Muscle of leg (tissue), 11 donors: Measurements from ENCODE around the gene TDP1. TPM values are rescaled to one million over a fixed set of nuclear protein-coding genes. Genes with fewer than 3 reads are reported as not detected.

ENCODE experiments used
- DNase-seq: peaks from one replicate; pipeline ENCODE4 v3.0.0; 2013
- H3K27ac ChIP-seq: one replicate; pipeline ENCODE4 v1.5.1; 2013; ENCODE audit warnings: mild to moderate bottlenecking, low read length, control low read depth
- H3K27me3 ChIP-seq: one replicate; pipeline ENCODE4 v1.6.1; 2013; ENCODE audit warnings: low read length; ENCODE audit not compliant: control insufficient read depth, insufficient read depth
- H3K36me3 ChIP-seq: one replicate; pipeline ENCODE4 v1.6.1; 2013; ENCODE audit warnings: low read length; ENCODE audit not compliant: control insufficient read depth, insufficient read depth
- H3K4me1 ChIP-seq: one replicate; pipeline ENCODE4 v1.6.1; 2013; ENCODE audit warnings: low read length; ENCODE audit not compliant: control insufficient read depth, insufficient read depth
- H3K4me3 ChIP-seq: one replicate; pipeline ENCODE4 v1.5.1; 2013; ENCODE audit warnings: low read length, control low read depth
- H3K9me3 ChIP-seq: replicated peaks from 2 replicates; pipeline ENCODE4 v1.6.1; 2013; ENCODE audit warnings: low read depth, low read length; ENCODE audit not compliant: control insufficient read depth
- WGBS: methylation state at CpG from one replicate; pipeline ENCODE4 v1.1.5; 2013; ENCODE audit warnings: missing lambda C conversion rate; ENCODE audit not compliant: insufficient coverage; 5-methylcytosine and 5-hydroxymethylcytosine counted together
- polyA plus RNA-seq, 8 donors: library from polyadenylated mRNA; unstranded; fragments of 120-200 nt; gene quantifications; one replicate each; pipeline versions ENCODE4 v1.2.1 to v1.2.3, GENCODE V29; 2013; ENCODE audit warnings: inconsistent platforms in 1 of 8, low replicate concordance in 1 of 8; ENCODE audit not compliant: insufficient read length in 8 of 8, insufficient read depth in 1 of 8
- total RNA-seq: library from RNA; stranded (reverse); fragments of 120-200 nt; gene quantifications from one replicate; pipeline ENCODE4 v1.2.4, GENCODE V29; 2013

The TDP1 gene
- total and polyA plus RNA-seq, 9 donors = 9.4 to 13.1 (median 10.4) TPM

- no peak overlapping the region for H3K4me3 ChIP-seq
- no peaks in the 10 kb centered on the region for H3K4me1 ChIP-seq
- H3K36me3 ChIP-seq = no peaks in the 10 kb centered on the region
- no peak overlapping the region for H3K27ac ChIP-seq
- no peaks in the 10 kb centered on the region for H3K27me3 ChIP-seq
- no peaks in the 10 kb centered on the region for H3K9me3 ChIP-seq
- WGBS = no CpG with 5 or more reads among the region's 3 CpGs
- no peak for DNase-seq
Measured at GRCh38 chr14:89936654-89937185, 19.0 kb upstream of the TDP1 start.

GRCh38 chr14:89941830-89942377, 13.8 kb upstream of the TDP1 start:
- H3K36me3 ChIP-seq = no peaks in the 10 kb centered on the region
- no peak overlapping the region for H3K27ac ChIP-seq
- H3K4me3 ChIP-seq = no peak overlapping the region
- WGBS = no CpG with 5 or more reads among the region's 2 CpGs
- no peaks in the 10 kb centered on the region for H3K9me3 ChIP-seq
- no peaks in the 10 kb centered on the region for H3K4me1 ChIP-seq
- no peak for DNase-seq
- no peaks in the 10 kb centered on the region for H3K27me3 ChIP-seq

- Histone ChIP-seq H3K36me3 (peaks cover 9% of the 10 kb centered on the region), H3K4me3 (no peak overlapping the region), H3K27ac (no peak overlapping the region), H3K9me3 (no peaks in the 10 kb centered on the region), H3K4me1 (no peaks in the 10 kb centered on the region), H3K27me3 (no peaks in the 10 kb centered on the region)
- DNase-seq = no peak
Measured at GRCh38 chr14:89947344-89947743, 8.4 kb upstream of the TDP1 start.

DNA sequence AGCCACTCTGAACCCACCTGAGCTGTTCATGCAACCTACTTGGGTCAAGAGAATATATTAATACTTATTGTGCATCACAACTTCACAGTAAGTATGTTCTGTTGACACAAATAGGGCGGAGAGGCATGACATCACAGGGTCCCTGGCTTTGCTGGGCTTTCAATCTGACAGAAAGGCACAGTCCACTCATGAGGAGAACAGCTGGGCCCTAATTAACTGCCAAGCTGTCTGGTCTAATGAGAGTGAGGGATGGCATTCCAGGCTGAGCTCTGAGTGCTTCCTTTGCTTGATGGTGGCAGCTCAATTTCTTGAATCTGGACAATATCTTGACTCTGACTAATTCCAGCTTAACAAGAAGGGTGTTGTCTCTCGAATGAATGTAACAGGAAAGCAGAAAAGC, 3.2 kb upstream of the TDP1 start:
- no peaks in the 10 kb centered on the region for H3K27me3 ChIP-seq
- H3K9me3 ChIP-seq = no peaks in the 10 kb centered on the region
- no peak overlapping the region for H3K4me3 ChIP-seq
- H3K36me3 ChIP-seq = peaks cover 14% of the 10 kb centered on the region
- DNase-seq = no peak
- no peak overlapping the region for H3K27ac ChIP-seq
- 100% methylated on average over 1 of the region's 2 CpGs for WGBS
- peaks cover 14% of the 10 kb centered on the region for H3K4me1 ChIP-seq

GRCh38 chr14:89953602-89954001, 2.1 kb upstream of the TDP1 start:
- no peak for DNase-seq
- Histone ChIP-seq H3K4me3 (no peak overlapping the region), H3K36me3 (peaks cover 24% of the 10 kb centered on the region), H3K27ac (no peak overlapping the region), H3K4me1 (peaks cover 14% of the 10 kb centered on the region), H3K9me3 (no peaks in the 10 kb centered on the region), H3K27me3 (no peaks in the 10 kb centered on the region)
- 43% methylated on average over 1 of the region's 1 CpG for WGBS

GRCh38 chr14:89954070-89955021, 1.4 kb upstream of the TDP1 start, which contains the start of gene EFCAB11:
TSS of gene EFCAB11 (minus strand) at chr14:89954730. CDS start at chr14:89954660, 70 bp downstream.
- Histone ChIP-seq H3K27ac (peak within 1 kb of the TSS; percentile 94), H3K4me3 (peak within 1 kb of the TSS; percentile 77), H3K4me1 (peaks cover 14% of the 10 kb centered on the region), H3K36me3 (peaks cover 29% of the 10 kb centered on the region), H3K27me3 (no peaks in the 10 kb centered on the region), H3K9me3 (no peaks in the 10 kb centered on the region)
- DNase-seq = peak; percentile 100
- 0% methylated on average over 31 of the region's 44 CpGs for WGBS

DNA sequence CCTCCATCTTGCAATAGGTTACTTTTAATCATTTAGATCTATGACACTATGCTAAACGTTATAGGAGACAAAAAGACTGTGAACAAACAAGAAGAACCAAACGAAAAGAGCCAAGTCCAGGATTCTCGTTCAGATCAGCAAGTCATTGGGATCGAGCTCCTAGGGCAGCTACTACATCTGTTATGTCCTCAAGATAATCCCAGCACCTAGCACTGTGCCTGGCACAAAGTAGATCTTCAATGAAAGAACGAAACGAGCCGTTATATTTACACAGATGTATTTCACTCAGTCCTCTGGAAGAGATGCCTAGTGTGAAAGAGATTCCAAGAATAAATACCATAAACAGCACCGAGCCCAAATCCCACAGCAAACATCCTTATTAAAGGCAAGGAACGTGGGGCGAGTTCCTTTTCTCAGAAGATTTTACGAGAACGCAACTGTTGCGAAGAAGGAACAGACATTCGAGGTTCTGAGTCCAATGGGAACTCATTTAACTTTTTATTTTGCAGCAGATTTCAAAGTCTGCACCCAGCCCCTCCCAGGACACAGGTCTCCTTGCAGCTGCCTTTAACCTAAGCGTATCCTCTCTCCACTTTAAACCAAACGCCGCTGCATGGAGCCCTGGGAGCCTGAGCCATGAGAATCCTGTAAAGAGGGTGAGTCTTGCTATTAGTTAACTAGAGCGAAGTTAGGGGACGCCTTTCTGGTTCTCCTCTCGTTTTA, 544 bp upstream of the TDP1 start:
- no peaks in the 10 kb centered on the region for H3K27me3 ChIP-seq
- H3K4me1 ChIP-seq = peaks cover 14% of the 10 kb centered on the region
- peak overlapping the region; percentile 77 for H3K4me3 ChIP-seq
- no peaks in the 10 kb centered on the region for H3K9me3 ChIP-seq
- WGBS = 0% methylated on average over 10 of the region's 20 CpGs
- DNase-seq = no peak
- H3K36me3 ChIP-seq = peaks cover 25% of the 10 kb centered on the region
- peak overlapping the region; percentile 89 for H3K27ac ChIP-seq

GRCh38 chr14:89956661-89957009, 908 bp downstream of the TDP1 start:
- H3K4me1 ChIP-seq = peaks cover 14% of the 10 kb centered on the region
- H3K9me3 ChIP-seq = no peaks in the 10 kb centered on the region
- peaks cover 22% of the 10 kb centered on the region for H3K36me3 ChIP-seq
- WGBS = 21% methylated on average over 15 of the region's 15 CpGs
- peak overlapping the region; percentile 96 for H3K27ac ChIP-seq
- no peaks in the 10 kb centered on the region for H3K27me3 ChIP-seq
- peak overlapping the region; percentile 77 for H3K4me3 ChIP-seq
- DNase-seq = no peak

DNA sequence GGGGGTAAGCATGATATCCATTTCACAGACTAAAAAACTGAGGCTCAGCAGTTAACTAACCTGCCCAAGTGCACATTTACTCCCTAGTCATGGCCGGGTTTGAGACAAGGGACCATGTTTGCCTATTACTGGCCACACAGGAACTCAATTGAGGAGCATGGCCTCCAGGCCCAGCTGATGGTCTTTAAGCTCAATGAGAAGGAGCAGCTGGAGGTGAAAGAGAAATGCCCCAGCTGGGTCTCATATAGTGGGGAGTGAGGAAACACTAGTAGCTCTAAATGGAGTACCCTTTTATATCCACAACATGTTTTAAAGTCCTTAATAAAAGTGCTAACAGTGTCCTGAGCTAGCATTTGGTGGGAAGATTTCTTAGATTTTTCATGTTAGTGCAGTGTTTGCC, 1.6 kb downstream of the TDP1 start:
- no peak for DNase-seq
- 80% methylated on average over 1 of the region's 1 CpG for WGBS
- Histone ChIP-seq H3K36me3 (peaks cover 21% of the 10 kb centered on the region), H3K27me3 (no peaks in the 10 kb centered on the region), H3K4me3 (no peak overlapping the region), H3K27ac (no peak overlapping the region), H3K4me1 (peaks cover 14% of the 10 kb centered on the region), H3K9me3 (no peaks in the 10 kb centered on the region)

GRCh38 chr14:89957791-89958190, 2.1 kb downstream of the TDP1 start:
- no peak for DNase-seq

More at GRCh38 chr14:89957791-89958190, 2.1 kb downstream of the TDP1 start:
- H3K36me3 ChIP-seq = peaks cover 21% of the 10 kb centered on the region
- peaks cover 14% of the 10 kb centered on the region for H3K4me1 ChIP-seq
- no peak overlapping the region for H3K27ac ChIP-seq
- no peak overlapping the region for H3K4me3 ChIP-seq
- no peaks in the 10 kb centered on the region for H3K27me3 ChIP-seq
- no peaks in the 10 kb centered on the region for H3K9me3 ChIP-seq
- 92% methylated on average over 6 of the region's 8 CpGs for WGBS
